HG03521 (cell line): ENCODE results near the gene CTNNA2.

Experiments
- ATAC-seq: cut with Tn5 transposase; IDR thresholded peaks from one replicate; pipeline ENCODE4 v1.9.1; 2021; ENCODE audit warnings: mild to moderate bottlenecking, moderate library complexity; ENCODE audit not compliant: unreplicated experiment

The CTNNA2 gene

GRCh38 chr2:79611448-79612016 is 98.7 kb downstream of the CTNNA2 start:
- ATAC-seq = no peak

- no peak for ATAC-seq
Measured at GRCh38 chr2:79612999-79613398, 100.1 kb downstream of the CTNNA2 start.

GRCh38 chr2:79619442-79619841 is 106.6 kb downstream of the CTNNA2 start:
- no peak for ATAC-seq

- no peak for ATAC-seq
Measured at GRCh38 chr2:79619976-79620375, 107.1 kb downstream of the CTNNA2 start.

GRCh38 chr2:79620679-79621078 is 107.8 kb downstream of the CTNNA2 start:
- no peak for ATAC-seq

- ATAC-seq = no peak
Measured at GRCh38 chr2:79621252-79621651, 108.4 kb downstream of the CTNNA2 start.

- no peak for ATAC-seq
Measured at GRCh38 chr2:79621755-79622154, 108.9 kb downstream of the CTNNA2 start.

GRCh38 chr2:79622508-79622907 is 109.7 kb downstream of the CTNNA2 start:
- no peak for ATAC-seq

- no peak for ATAC-seq
Measured at GRCh38 chr2:79627237-79627636, 114.4 kb downstream of the CTNNA2 start.

- no peak for ATAC-seq
Measured at GRCh38 chr2:79630060-79630459, 117.2 kb downstream of the CTNNA2 start.

- no peak for ATAC-seq
Measured at GRCh38 chr2:79630972-79631557, 118.2 kb downstream of the CTNNA2 start.

- no peak for ATAC-seq
Measured at GRCh38 chr2:79638410-79638809, 125.6 kb downstream of the CTNNA2 start.

GRCh38 chr2:79638954-79639353 is 126.1 kb downstream of the CTNNA2 start:
- no peak for ATAC-seq

GRCh38 chr2:79640001-79640400 is 127.2 kb downstream of the CTNNA2 start:
- no peak for ATAC-seq

GRCh38 chr2:79649531-79649930 is 136.7 kb downstream of the CTNNA2 start:
- no peak for ATAC-seq

- no peak for ATAC-seq
Measured at GRCh38 chr2:79660557-79660956, 147.7 kb downstream of the CTNNA2 start.

GRCh38 chr2:79665091-79665490 is 152.2 kb downstream of the CTNNA2 start:
- ATAC-seq = no peak

- ATAC-seq = no peak
Measured at GRCh38 chr2:79666430-79666829, 153.6 kb downstream of the CTNNA2 start.

GRCh38 chr2:79669714-79670113 is 156.9 kb downstream of the CTNNA2 start:
- ATAC-seq = no peak

GRCh38 chr2:79670198-79670597 is 157.3 kb downstream of the CTNNA2 start:
- ATAC-seq = no peak

GRCh38 chr2:79686884-79687283 is 174.0 kb downstream of the CTNNA2 start:
- no peak for ATAC-seq

- no peak for ATAC-seq
Measured at GRCh38 chr2:79695248-79695647, 182.4 kb downstream of the CTNNA2 start.

- ATAC-seq = no peak
Measured at GRCh38 chr2:79697200-79697599, 184.3 kb downstream of the CTNNA2 start.
